Thymus (tissue), 11 donors: ENCODE measurements around the gene EPAS1. TPM values are rescaled to one million over a fixed set of nuclear protein-coding genes. Genes with fewer than 3 reads are reported as not detected.

Experiments
- DNase-seq, 9 donors: peaks; one replicate each; pipeline ENCODE4 v3.0.0-alpha.2; 2013; ENCODE audit warnings: low spot score in 9 of 9, low read depth in 6 of 9, missing footprints in 1 of 9
- H3K27ac ChIP-seq, 2 donors: one replicate each; pipeline ENCODE4 v1.5.1; 2013; ENCODE audit warnings: control low read depth in 1 of 2, low read depth in 1 of 2, low read length in 1 of 2, mild to moderate bottlenecking in 1 of 2, moderate library complexity in 1 of 2
- H3K27me3 ChIP-seq, 2 donors: one replicate each; pipeline ENCODE4 v1.5.1; 2013; ENCODE audit warnings: low read length in 1 of 2; ENCODE audit not compliant: control insufficient read depth in 2 of 2, insufficient read depth in 1 of 2
- H3K36me3 ChIP-seq, 2 donors: one replicate each; pipeline ENCODE4 v1.5.1; 2013; ENCODE audit warnings: low read length in 1 of 2, mild to moderate bottlenecking in 1 of 2, moderate library complexity in 1 of 2; ENCODE audit not compliant: control insufficient read depth in 2 of 2, insufficient read depth in 2 of 2
- H3K4me1 ChIP-seq, 2 donors: one replicate each; pipeline ENCODE4 v1.5.1; 2013; ENCODE audit warnings: low read length in 2 of 2; ENCODE audit not compliant: control insufficient read depth in 2 of 2, insufficient read depth in 2 of 2
- H3K4me3 ChIP-seq, 2 donors: one replicate each; pipeline ENCODE4 v1.5.1; 2013; ENCODE audit warnings: low read length in 2 of 2, control low read depth in 1 of 2, mild to moderate bottlenecking in 1 of 2
- H3K9me3 ChIP-seq, 2 donors: one replicate each; pipeline ENCODE4 v1.5.1; 2013; ENCODE audit warnings: low read length in 1 of 2, mild to moderate bottlenecking in 1 of 2; ENCODE audit not compliant: control insufficient read depth in 2 of 2, insufficient read depth in 1 of 2
- WGBS: extraction: QIAGEN DNeasy Blood & Tissue Kit; methylation state at CpG from one replicate; pipeline ENCODE4 v1.1.7; 2013; 5-methylcytosine and 5-hydroxymethylcytosine counted together
- polyA plus RNA-seq: library from polyadenylated mRNA; stranded (reverse); fragments of 200-250 nt; gene quantifications from one replicate; pipeline ENCODE4 v1.2.3, GENCODE V29; 2013
- total RNA-seq: library from RNA; stranded (reverse); fragments of 120-200 nt; gene quantifications from one replicate; pipeline ENCODE4 v1.2.4, GENCODE V29; 2013
- donor health status: healthy.

The EPAS1 gene
- total and polyA plus RNA-seq, 2 donors: 3.1 to 48.9 TPM

DNA sequence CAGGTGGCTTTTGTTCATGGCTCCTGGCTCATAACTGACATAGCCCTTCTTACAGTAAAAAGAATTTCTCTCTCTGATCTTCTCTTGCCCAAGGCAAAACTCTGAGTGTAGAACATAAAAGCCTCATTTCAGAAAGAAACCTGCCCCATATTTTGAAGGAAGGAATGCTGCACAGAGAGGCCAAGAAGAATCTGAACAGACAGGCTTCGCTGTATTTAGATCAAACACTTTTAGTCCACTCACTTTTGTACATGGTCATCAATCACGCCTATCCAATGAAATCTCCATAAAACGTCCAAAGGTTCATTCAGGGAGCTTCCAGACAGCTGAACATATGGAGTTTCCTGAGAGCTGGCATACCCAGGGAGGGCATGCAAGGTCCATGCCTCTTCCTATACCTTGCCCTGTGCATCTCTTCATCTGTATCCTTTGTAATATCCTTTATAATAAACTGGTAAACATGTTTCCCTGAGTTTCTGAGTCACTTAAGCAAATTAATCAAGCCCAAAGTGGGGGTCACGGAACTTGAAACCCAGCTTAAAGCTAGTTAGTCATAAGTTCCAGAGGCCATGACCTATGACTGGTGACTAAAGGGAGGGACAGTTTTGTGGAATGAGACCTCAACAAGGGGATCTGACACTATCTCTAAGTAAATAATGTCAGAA, 119.7 kb downstream of the EPAS1 start:
- 95% methylated on average over 4 of the region's 4 CpGs for WGBS
- Histone ChIP-seq H3K9me3 (peaks cover 0 to 3% of the 10 kb centered on the region in 2 donors), H3K27me3 (no peaks in the 10 kb centered on the region), H3K27ac (no peak overlapping the region), H3K36me3 (no peaks in the 10 kb centered on the region), H3K4me3 (no peak overlapping the region), H3K4me1 (no peaks in the 10 kb centered on the region)
- no peak for DNase-seq

DNA sequence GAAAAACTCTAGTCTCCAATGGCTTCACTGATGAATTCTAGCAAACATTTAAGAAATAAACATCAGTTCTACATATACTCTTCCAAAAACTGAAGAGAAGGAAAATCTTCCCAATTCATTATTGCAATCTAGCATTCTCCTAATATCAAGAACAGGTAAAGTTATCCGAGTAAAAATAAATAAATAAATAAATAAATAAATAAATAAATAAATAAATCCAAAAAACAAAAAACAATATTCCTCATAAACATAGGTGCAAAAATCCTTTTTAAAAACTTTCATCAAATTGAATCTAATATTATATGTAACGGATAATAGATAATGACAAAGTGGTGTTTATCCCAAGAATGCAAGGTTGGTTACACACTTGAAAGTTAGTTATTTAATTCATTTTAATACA, 123.7 kb downstream of the EPAS1 start:
- no peaks in the 10 kb centered on the region for H3K4me1 ChIP-seq
- H3K4me3 ChIP-seq: no peak overlapping the region
- DNase-seq: no peak
- WGBS: 98% methylated on average over 2 of the region's 2 CpGs
- H3K36me3 ChIP-seq: no peaks in the 10 kb centered on the region
- no peak overlapping the region for H3K27ac ChIP-seq
- peaks cover 0 to 3% of the 10 kb centered on the region in 2 donors for H3K9me3 ChIP-seq
- H3K27me3 ChIP-seq: no peaks in the 10 kb centered on the region

DNA sequence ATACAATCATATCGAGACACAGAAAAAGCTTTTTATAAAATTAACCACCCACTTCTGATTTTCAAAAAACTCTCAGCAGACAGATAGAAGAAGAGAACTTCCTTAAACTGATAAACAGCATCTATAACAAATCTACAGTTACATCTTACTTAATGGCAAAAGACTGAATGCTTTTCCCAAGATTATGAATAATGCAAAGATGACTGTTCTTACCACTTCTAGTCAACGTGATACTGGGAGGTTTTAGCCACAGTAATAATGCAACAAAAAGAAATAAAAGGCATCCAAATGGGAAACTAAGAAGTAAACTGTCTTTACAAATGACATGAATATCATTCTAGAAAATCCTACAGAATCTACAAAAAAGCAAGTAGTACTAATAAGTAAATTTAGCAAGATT, 124.2 kb downstream of the EPAS1 start:
- 93% methylated on average over 2 of the region's 2 CpGs for WGBS
- no peaks in the 10 kb centered on the region for H3K36me3 ChIP-seq
- DNase-seq: no peak
- H3K4me1 ChIP-seq: no peaks in the 10 kb centered on the region
- H3K9me3 ChIP-seq: peaks cover 0 to 3% of the 10 kb centered on the region in 2 donors
- no peak overlapping the region for H3K27ac ChIP-seq
- no peak overlapping the region for H3K4me3 ChIP-seq
- no peaks in the 10 kb centered on the region for H3K27me3 ChIP-seq

DNA sequence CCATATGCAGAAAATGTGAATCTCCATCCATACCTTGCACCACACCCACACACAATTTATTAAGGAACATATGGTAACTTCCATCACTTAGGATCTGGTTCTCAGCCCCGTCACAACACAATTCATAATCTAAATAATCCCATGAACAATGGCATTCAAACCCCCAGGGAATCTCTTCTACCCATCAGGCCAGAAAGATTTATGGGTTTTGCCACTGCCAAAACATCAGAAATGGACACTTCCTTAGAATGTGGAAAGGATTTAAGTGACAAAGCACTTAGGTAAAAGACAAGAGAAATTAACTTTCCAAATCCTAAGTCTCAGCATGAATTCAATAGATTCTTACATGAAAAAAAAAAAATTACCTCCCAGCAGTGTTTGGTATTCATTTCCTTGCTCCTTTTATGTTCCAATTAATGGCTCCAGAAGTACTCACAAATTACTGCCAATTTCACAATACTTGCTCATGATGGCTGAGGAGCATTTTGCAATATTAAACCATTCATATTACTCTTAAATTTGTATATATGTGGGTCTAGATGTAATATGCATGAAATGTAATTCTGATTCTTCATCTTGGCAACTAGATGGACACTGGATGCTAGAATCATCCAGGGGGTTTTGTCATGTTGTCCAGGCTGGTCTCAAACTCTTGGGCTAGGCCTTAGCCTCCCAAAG, 125.6 kb downstream of the EPAS1 start:
- H3K4me1 ChIP-seq: no peaks in the 10 kb centered on the region
- DNase-seq: no peak
- WGBS: 97% methylated on average over 1 of the region's 1 CpG
- no peak overlapping the region for H3K4me3 ChIP-seq
- H3K9me3 ChIP-seq: peaks cover 0 to 3% of the 10 kb centered on the region in 2 donors
- no peaks in the 10 kb centered on the region for H3K27me3 ChIP-seq
- no peaks in the 10 kb centered on the region for H3K36me3 ChIP-seq
- no peak overlapping the region for H3K27ac ChIP-seq

DNA sequence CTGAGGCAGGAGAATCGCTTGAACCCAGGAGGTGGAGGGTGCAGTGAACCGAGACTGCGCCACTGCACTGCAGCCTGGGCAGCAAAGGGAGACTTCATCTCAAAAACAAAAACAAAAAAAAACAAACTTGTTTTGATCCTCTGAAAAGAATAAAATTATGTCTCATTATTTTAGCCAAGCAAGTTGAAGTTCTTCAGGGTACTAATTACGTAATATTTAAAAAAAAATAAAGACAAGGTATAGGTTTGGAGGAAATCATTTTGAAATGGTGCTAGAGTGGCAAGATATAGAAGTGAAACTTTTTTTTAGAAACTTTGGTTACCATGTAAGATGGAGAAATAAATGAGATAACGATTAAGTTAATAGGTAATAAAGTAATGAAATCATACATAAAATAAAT, 127.7 kb downstream of the EPAS1 start:
- whole genome bisulfite sequencing: 87% methylated on average over 5 of the region's 5 CpGs
- Histone ChIP-seq H3K4me1 (no peaks in the 10 kb centered on the region), H3K9me3 (peaks cover 0 to 9% of the 10 kb centered on the region in 2 donors), H3K36me3 (no peaks in the 10 kb centered on the region), H3K27me3 (no peaks in the 10 kb centered on the region), H3K27ac (no peak overlapping the region), H3K4me3 (no peak overlapping the region)
- DNase-seq: no peak

DNA sequence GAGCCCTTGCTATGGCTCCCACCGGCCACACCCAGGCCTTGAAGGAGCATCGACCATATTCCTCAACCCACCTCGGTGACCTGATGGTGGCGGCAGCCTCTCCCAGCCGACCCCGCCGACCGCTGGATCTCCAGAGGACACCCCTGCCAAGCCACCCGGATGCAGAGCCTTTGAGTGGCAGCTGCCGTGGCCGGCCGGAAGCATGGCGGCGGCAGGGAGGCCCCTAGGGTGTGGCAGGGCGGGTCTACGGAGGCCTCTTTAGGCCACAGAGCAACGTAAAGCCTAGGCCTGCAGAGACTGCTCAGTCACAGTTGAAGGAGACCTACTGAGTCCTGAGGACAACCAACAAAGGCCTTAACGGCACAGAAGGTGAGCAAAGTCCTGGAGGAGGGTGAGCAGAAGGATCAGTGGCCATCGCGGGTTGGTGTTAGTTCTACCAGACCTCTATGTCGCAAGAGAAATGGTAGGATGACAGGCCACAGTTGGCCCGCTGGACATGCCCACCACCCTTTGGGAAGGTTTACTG, 131.8 kb downstream of the EPAS1 start:
- H3K4me3 ChIP-seq: no peak overlapping the region
- H3K27ac ChIP-seq: no peak overlapping the region
- 99% methylated on average over 22 of the region's 22 CpGs for WGBS
- H3K27me3 ChIP-seq: no peaks in the 10 kb centered on the region
- H3K36me3 ChIP-seq: no peaks in the 10 kb centered on the region
- H3K9me3 ChIP-seq: peaks cover 0 to 9% of the 10 kb centered on the region in 2 donors
- no peak for DNase-seq
- peaks cover 15 to 17% of the 10 kb centered on the region in 2 donors for H3K4me1 ChIP-seq

DNA sequence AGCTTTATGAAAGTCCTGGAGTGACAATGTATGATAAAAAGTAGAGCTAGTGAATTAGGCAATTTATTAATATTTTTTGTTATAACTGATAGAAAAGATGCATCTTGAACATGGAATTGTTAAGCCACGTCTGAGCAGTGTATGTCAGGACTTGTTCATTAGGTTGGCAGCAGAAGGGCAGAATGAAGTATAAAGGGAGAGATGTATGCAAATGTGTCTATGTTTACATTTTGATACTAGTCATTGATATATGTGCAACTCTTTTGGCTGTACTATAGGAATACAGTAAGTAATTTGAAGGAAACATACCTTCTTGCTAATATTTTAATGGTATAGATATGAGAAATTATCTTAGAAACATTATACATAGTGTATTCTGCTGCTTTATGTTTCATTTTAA, 133.2 kb downstream of the EPAS1 start:
- no peak for DNase-seq
- Histone ChIP-seq H3K9me3 (peaks cover 0 to 9% of the 10 kb centered on the region in 2 donors), H3K27me3 (no peaks in the 10 kb centered on the region), H3K4me1 (peaks cover 15 to 21% of the 10 kb centered on the region in 2 donors), H3K36me3 (no peaks in the 10 kb centered on the region), H3K27ac (no peak overlapping the region), H3K4me3 (no peak overlapping the region)
- WGBS: 94% methylated on average over 1 of the region's 1 CpG

DNA sequence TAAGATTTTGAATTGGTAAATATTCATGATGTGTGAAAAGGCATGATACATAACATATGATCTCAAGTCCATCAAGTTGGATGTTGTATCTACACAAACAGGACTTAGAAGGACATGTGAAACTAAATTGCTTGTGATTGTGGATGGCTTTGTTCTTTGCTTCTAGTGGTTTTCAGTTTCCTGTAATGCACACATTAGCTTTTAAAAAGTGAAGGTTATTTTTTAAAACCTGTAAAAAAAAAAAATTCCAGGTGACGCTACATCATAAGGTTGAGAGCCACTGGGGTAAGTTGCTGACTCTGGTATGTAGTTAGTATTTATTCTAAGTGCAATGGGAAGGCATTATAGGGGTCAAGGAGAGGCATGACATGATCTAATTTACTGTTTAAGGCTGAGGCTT, 133.8 kb downstream of the EPAS1 start:
- peaks cover 0 to 9% of the 10 kb centered on the region in 2 donors for H3K9me3 ChIP-seq
- peaks cover 15 to 21% of the 10 kb centered on the region in 2 donors for H3K4me1 ChIP-seq
- no peak overlapping the region for H3K4me3 ChIP-seq
- peak in 1 of 9 donors; percentile 27 for DNase-seq
- no peak overlapping the region for H3K27ac ChIP-seq
- H3K27me3 ChIP-seq: no peaks in the 10 kb centered on the region
- no peaks in the 10 kb centered on the region for H3K36me3 ChIP-seq
- WGBS: 8% methylated on average over 1 of the region's 1 CpG

DNA sequence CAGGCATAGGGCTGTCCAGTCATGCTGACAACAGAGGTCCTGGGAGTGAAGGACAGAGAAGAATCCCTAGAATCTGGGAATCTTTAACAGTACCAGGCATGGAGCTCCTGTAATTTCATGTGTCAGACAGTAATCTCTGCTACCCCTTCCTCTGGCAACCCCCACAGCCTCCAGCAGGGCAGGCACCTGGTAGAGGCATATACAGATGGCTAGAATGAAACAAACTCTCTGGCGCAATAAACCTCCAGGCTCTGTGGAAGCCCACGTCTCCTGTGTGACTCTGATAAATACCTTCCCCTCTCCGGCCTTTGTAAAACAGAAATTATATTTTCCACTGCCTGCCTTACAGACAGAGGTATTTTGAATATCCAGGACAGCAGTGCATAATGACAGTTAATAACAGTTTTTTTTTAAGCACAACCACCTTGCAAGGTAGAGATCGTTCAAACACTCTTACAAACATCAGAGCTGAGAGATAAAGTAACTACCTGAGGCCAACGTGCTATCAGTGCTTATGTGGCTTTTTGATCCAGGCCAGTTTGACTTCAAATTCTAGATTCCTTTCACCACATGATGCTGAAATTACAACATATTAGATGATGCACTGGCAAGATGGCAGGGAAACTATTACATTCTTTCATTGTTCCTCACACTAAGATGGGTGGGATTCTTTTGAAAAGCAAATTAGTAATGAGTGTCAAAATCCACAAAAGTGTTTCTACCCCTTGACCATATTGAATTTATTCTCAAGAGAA, 134.5 kb downstream of the EPAS1 start:
- H3K4me3 ChIP-seq: no peak overlapping the region
- H3K27me3 ChIP-seq: no peaks in the 10 kb centered on the region
- H3K36me3 ChIP-seq: no peaks in the 10 kb centered on the region
- 35% methylated on average over 5 of the region's 5 CpGs for WGBS
- H3K27ac ChIP-seq: no peak overlapping the region
- H3K4me1 ChIP-seq: peaks cover 15 to 21% of the 10 kb centered on the region in 2 donors
- DNase-seq: peak in 4 of 9 donors; percentile 18 to 59 (median 34)
- peaks cover 0 to 9% of the 10 kb centered on the region in 2 donors for H3K9me3 ChIP-seq
